Pancreas (tissue), 10 donors: ENCODE data around the gene ATRAID. TPM values are rescaled to one million over a fixed set of nuclear protein-coding genes. Genes with fewer than 3 reads are reported as not detected.
"Not testable (repeated sequence)": the region's sequence is repeated elsewhere in the genome, so short reads cannot be mapped to it uniquely, and the experiment has no call there.

Experiments
- ATAC-seq, 4 donors: fragments of 200-7000 bp; cut with Tn5 transposase; one replicate each; pipeline versions ENCODE4 v1.8.0 to v1.9.1; 2020; ENCODE audit warnings: mild to moderate bottlenecking in 4 of 4, moderate library complexity in 4 of 4
- DNase-seq, 6 donors: peaks; one replicate each; pipeline ENCODE4 v3.0.0-alpha.2; 2020
- FAIRE-seq: peaks from 2 replicates; lab custom pipeline; 2012; peaks lifted over from hg19 to GRCh38; lab: Jason Lieb, UNC
- H3K27ac ChIP-seq, 4 donors: fragments of 200-600 bp; sonication (generic); 1 replicate in 3 of 4; 2 replicates in 1 of 4; pipeline versions ENCODE4 v1.5.0 to v1.8.0; 2020
- H3K27me3 ChIP-seq, 4 donors: fragments of 200-600 bp; one replicate each; pipeline ENCODE4 v1.8.0; 2021
- H3K36me3 ChIP-seq, 3 donors: fragments of 200-600 bp; sonication (generic) in 1 of 3; one replicate each; pipeline versions ENCODE4 v1.5.0 to v1.8.0; 2020 to 2021
- H3K4me1 ChIP-seq, 3 donors: fragments of 200-600 bp; one replicate each; pipeline ENCODE4 v1.8.0; 2021
- H3K4me3 ChIP-seq, 4 donors: fragments of 200-600 bp; sonication (generic) in 2 of 4; one replicate each; pipeline versions ENCODE4 v1.5.0 to v1.8.0; 2020 to 2021
- H3K9me3 ChIP-seq, 4 donors: fragments of 200-600 bp; one replicate each; pipeline ENCODE4 v1.8.0; 2021
- CTCF ChIP-seq, 4 donors: fragments of 200-600 bp; sonication (generic) in 3 of 4; IDR thresholded peaks; one replicate each; pipeline versions ENCODE4 v1.5.0 to v1.8.0; 2021; ENCODE audit warnings: antibody characterized with exemption in 4 of 4
- WGBS, 2 donors: extraction: QIAGEN DNeasy Blood & Tissue Kit; methylation state at CpG; one replicate each; pipeline ENCODE4 v1.1.7; 2013; 5-methylcytosine and 5-hydroxymethylcytosine counted together
- intact Hi-C, 3 donors: fragments of 100-400 bp; cut with DNase I; formaldehyde crosslinking; loops; one replicate each; pipeline versions ENCODE4 v1.11.1 to v1.14.2; 2022
- polyA plus RNA-seq, 2 donors: library from polyadenylated mRNA; stranded (reverse); fragments of 200-250 nt; gene quantifications; one replicate each; pipeline ENCODE4 v1.2.3, GENCODE V29; 2013
- total RNA-seq, 6 donors: library from RNA; stranded (reverse); fragmentation: NEBNext Ultra II Directional in 4 of 6; extraction: Animal tissue kit (Norgen Biotek cat#: 25700) in 4 of 6; gene quantifications; one replicate each; pipeline versions ENCODE4 v1.2.1 to v1.2.4, GENCODE V29; 2021 to 2023
- donor health status: healthy with polysubstance abuse.
- donor health status: DM: no; HTN: no; CAD: no; lungs with moderate emphysema.
- donor health status: DM: no; HTN: no; CAD: no.
- donor health status: control.
- donor health status: control.
- donor health status: Bipolar disorder and iron deficiency.
- donor health status: DM: yes; HTN: yes; CAD: no.
- donor health status: DM: no; HTN: no; CAD: no.
- donor health status: DM: no; HTN: no; CAD: no.
- donor health status: DM: yes; HTN: yes; CAD: no.

The ATRAID gene
- total and polyA plus RNA-seq, 8 donors: 38.9 to 106 (median 52.6) TPM

GRCh38 chr2:27186613-27187345, 25.1 kb upstream of the ATRAID start:
- WGBS, 2 donors: 55 to 65% methylated on average over 6 of the region's 6 CpGs
- no peak overlapping the region for H3K4me3 ChIP-seq
- H3K9me3 ChIP-seq: no peaks in the 10 kb centered on the region
- H3K36me3 ChIP-seq: no peaks in the 10 kb centered on the region
- FAIRE-seq: no peak
- ATAC-seq: no peak
- H3K4me1 ChIP-seq: no peaks in the 10 kb centered on the region
- DNase-seq: no peak
- H3K27me3 ChIP-seq: no peaks in the 10 kb centered on the region
- intact Hi-C loops: no loop called here
- TF ChIP-seq CTCF (IDR thresholded peaks at IDR 0.05): no peak
- H3K27ac ChIP-seq: no peak overlapping the region

- Histone ChIP-seq H3K9me3 (no peaks in the 10 kb centered on the region), H3K27ac (no peak overlapping the region), H3K27me3 (no peaks in the 10 kb centered on the region), H3K4me1 (peaks cover 0 to 2% (median 0%) of the 10 kb centered on the region in 3 donors), H3K4me3 (no peak overlapping the region), H3K36me3 (no peaks in the 10 kb centered on the region)
- intact Hi-C loops: loop anchor here in 1 of 3 donors (10.0 kb wide), 1 partner anchor 95 kb away; no protein-coding TSS in a partner anchor
- DNase-seq (no peak), ATAC-seq (no peak), FAIRE-seq (no peak)
- no peak for TF ChIP-seq CTCF (IDR thresholded peaks at IDR 0.05)
- 77 to 81% methylated on average over 8 of the region's 8 CpGs for WGBS, 2 donors
These were observed 21.9 kb upstream of the ATRAID start for GRCh38 chr2:27189989-27190388.

- WGBS, 2 donors: 30 to 31% methylated on average over 8 of the region's 8 CpGs
- peak in 3 of 4 donors; percentile 63 to 76 (median 72) for ATAC-seq
- Histone ChIP-seq H3K27ac (no peak overlapping the region), H3K27me3 (no peaks in the 10 kb centered on the region), H3K9me3 (no peaks in the 10 kb centered on the region), H3K36me3 (no peaks in the 10 kb centered on the region), H3K4me1 (peaks cover 0 to 4% (median 0%) of the 10 kb centered on the region in 3 donors), H3K4me3 (no peak overlapping the region)
- intact Hi-C loops: loop anchor here in 1 of 3 donors (10.0 kb wide), 1 partner anchor 96 kb away; no protein-coding TSS in a partner anchor
- TF ChIP-seq CTCF (IDR thresholded peaks at IDR 0.05): peak in 3 of 4 donors; percentile 17 to 25 (median 24)
- no peak for DNase-seq
- no peak for FAIRE-seq
These were observed 20.6 kb upstream of the ATRAID start for GRCh38 chr2:27191070-27191829.

GRCh38 chr2:27194538-27195354, 17.1 kb upstream of the ATRAID start:
- H3K36me3 ChIP-seq: no peaks in the 10 kb centered on the region
- intact Hi-C loops: loop anchor here in 1 of 3 donors (10.0 kb wide), 1 partner anchor 100 kb away; no protein-coding TSS in a partner anchor
- H3K4me1 ChIP-seq: peaks cover 0 to 4% (median 0%) of the 10 kb centered on the region in 3 donors
- FAIRE-seq (no peak), DNase-seq (no peak), ATAC-seq (peak; percentile 46 to 84 (median 74))
- no peak for TF ChIP-seq CTCF (IDR thresholded peaks at IDR 0.05)
- H3K4me3 ChIP-seq: no peak overlapping the region
- H3K27ac ChIP-seq: no peak overlapping the region
- H3K27me3 ChIP-seq: no peaks in the 10 kb centered on the region
- H3K9me3 ChIP-seq: no peaks in the 10 kb centered on the region
- WGBS, 2 donors: 45% methylated on average over 17 of the region's 17 CpGs

GRCh38 chr2:27195799-27196198, 16.0 kb upstream of the ATRAID start:
- FAIRE-seq, ATAC-seq, H3K4me1 ChIP-seq, H3K4me3 ChIP-seq, H3K27me3 ChIP-seq, H3K27ac ChIP-seq, DNase-seq, H3K36me3 ChIP-seq, H3K9me3 ChIP-seq: not testable (repeated sequence)
- WGBS, 2 donors: 87 to 90% methylated on average over 3 of the region's 3 CpGs
- intact Hi-C loops: loop anchor here in 1 of 3 donors (10.0 kb wide), 1 partner anchor 101 kb away; no protein-coding TSS in a partner anchor

GRCh38 chr2:27198068-27198467, 13.8 kb upstream of the ATRAID start:
- not testable (repeated sequence) for H3K9me3 ChIP-seq, DNase-seq, FAIRE-seq, H3K4me1 ChIP-seq, ATAC-seq, H3K4me3 ChIP-seq, H3K36me3 ChIP-seq, H3K27ac ChIP-seq, H3K27me3 ChIP-seq
- intact Hi-C loops: loop anchor here in 1 of 3 donors (10.0 kb wide), 1 partner anchor 103 kb away; no protein-coding TSS in a partner anchor
- 80 to 82% methylated on average over 3 of the region's 3 CpGs for WGBS, 2 donors
